DMS79 (cell line): Measurements from ENCODE around the gene LIFR.
"Not testable (repeated sequence)": the region's sequence is repeated elsewhere in the genome, so short reads cannot be mapped to it uniquely, and the experiment has no call there.

Source experiments
- DNase-seq: peaks from one replicate; lab custom pipeline; 2025; lab: John Stamatoyannopoulos, UW

Gene LIFR, protein sequence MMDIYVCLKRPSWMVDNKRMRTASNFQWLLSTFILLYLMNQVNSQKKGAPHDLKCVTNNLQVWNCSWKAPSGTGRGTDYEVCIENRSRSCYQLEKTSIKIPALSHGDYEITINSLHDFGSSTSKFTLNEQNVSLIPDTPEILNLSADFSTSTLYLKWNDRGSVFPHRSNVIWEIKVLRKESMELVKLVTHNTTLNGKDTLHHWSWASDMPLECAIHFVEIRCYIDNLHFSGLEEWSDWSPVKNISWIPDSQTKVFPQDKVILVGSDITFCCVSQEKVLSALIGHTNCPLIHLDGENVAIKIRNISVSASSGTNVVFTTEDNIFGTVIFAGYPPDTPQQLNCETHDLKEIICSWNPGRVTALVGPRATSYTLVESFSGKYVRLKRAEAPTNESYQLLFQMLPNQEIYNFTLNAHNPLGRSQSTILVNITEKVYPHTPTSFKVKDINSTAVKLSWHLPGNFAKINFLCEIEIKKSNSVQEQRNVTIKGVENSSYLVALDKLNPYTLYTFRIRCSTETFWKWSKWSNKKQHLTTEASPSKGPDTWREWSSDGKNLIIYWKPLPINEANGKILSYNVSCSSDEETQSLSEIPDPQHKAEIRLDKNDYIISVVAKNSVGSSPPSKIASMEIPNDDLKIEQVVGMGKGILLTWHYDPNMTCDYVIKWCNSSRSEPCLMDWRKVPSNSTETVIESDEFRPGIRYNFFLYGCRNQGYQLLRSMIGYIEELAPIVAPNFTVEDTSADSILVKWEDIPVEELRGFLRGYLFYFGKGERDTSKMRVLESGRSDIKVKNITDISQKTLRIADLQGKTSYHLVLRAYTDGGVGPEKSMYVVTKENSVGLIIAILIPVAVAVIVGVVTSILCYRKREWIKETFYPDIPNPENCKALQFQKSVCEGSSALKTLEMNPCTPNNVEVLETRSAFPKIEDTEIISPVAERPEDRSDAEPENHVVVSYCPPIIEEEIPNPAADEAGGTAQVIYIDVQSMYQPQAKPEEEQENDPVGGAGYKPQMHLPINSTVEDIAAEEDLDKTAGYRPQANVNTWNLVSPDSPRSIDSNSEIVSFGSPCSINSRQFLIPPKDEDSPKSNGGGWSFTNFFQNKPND

DNA sequence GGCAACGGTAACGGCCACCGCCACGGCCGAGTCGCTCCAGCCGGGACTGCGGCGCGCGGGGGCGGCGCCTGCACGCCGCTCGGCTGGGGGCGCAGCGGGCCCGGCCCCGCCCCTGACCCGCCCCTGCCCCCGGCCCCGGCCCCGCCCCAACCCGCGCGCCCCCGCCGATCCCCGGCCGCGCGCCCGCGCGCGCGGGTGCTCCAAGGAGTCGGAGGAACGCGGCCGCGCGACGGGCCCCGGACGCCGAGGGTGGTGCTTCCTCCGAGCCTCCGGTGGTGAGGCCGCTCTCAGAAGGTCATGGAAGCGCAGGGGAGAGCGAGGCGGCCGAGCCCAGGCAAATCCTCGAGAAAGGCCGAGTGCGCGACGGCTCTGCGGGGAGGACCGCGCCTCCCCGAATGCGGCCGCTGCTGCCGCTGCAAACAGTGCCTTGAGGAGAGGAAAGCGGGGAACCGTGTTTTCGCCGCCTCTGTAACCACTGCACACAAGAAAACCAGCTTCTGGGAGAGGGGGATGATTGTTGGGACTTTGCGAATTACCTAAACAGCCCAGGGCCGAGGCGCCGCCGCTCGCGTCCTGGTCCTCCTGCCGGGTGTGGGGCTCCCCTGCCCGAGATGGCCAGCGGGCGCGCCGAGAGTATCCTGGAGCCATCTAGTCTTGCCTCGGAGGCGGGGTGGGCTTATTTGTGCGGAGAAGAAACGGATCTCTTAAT is at the start of gene LIFR:
LIFR (minus strand) TSS at position 48 of the 709 bp plus-strand sequence. CDS start 25,999 bp downstream, outside the sequence.
- peak; percentile 43 for DNase-seq

DNA sequence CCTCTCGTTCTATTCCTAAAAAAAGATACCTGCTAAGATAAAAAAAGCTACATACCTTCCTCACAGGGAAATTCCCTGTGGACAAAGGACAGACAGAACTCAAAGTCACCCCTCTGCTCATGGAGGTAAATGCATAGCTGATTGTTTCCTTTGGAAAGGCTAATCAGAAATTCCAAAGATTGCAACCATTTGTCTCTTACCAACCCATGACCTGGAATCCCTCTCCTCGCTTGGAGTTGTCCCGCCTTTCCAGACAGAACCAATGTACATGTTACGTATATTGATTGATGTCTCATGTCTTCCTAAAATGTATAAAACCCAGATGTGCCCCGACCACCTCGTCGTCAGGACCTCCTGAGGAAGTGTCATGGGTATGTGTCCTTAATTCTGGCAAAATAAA is 49.2 kb upstream of the LIFR start:
- DNase-seq, result no peak

GRCh38 chr5:38603691-38604090 is 47.2 kb upstream of the LIFR start:
- DNase-seq, result no peak

DNA sequence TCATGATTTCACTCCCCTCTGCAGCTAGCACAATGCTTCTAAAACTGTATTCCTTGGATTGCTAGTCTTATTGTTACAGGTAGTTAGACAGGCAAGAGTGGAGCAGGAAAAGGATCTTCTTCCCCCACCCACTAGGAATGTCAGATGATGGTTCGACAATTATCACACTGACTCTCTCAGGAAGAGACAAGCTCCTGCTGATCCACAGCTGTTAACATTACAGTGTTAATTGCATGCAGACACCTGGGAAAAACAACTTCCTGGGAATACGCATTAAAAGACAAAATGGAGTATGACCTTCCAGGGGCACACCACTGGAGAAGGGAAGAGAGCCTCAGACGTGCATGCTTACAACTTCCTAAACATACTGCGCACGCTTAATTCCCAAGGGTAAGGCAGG is 46.2 kb upstream of the LIFR start:
- DNase-seq, result no peak

- DNase-seq, result no peak
Measured at GRCh38 chr5:38601863-38602298, 45.4 kb upstream of the LIFR start.

- DNase-seq, result no peak
Measured at GRCh38 chr5:38601133-38601862, 44.9 kb upstream of the LIFR start.

GRCh38 chr5:38600329-38601045 is 44.0 kb upstream of the LIFR start:
- DNase-seq, result no peak

DNA sequence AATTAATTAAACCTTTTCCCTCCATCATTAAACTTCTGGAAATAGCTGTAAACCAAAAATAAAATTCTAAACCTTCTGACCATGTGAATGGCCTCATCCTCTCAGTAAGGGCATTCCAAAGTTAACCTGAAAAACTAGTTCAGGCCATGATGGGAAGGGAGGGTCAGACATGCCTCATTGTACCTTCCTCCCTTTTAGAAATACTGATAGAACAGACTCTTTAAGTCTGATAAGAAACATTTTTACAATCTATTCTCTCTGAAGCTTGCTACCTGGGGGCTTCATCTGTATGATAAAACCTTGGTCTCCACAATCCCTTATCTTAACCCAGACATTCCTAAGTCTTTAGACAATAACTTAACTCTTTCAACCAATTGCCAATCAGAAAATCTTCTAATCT is 43.3 kb upstream of the LIFR start:
- not testable (repeated sequence) for DNase-seq

DNA sequence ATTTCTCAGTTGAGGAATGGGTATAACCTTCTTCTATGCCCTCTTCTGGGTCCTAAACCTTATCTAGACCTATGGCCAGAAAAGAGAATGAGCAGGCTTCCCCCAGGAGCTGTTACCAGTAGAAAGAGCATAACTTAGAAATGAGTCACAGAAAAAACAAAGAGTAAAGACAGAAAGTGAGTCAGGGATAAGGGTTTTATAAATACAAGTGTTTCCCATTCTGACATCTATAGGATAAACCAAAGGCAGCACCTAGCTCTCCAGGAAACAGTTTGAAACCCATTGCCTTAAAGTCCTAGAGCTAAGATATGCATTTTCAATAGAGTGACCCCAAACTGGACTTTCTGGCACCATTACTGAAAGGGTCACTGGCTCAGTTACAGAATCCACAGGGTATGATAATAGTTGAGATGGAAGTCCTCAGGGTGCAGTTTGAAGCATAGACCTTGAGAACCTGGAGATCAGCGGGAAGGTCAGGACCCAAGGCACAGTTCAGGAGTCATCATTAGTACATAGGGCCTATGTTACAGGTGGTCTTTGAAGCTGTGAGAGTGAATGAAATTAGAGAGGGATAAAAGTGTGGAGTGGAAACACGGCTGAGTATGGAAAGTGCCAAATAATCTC is 42.7 kb upstream of the LIFR start:
- DNase-seq, result no peak

DNA sequence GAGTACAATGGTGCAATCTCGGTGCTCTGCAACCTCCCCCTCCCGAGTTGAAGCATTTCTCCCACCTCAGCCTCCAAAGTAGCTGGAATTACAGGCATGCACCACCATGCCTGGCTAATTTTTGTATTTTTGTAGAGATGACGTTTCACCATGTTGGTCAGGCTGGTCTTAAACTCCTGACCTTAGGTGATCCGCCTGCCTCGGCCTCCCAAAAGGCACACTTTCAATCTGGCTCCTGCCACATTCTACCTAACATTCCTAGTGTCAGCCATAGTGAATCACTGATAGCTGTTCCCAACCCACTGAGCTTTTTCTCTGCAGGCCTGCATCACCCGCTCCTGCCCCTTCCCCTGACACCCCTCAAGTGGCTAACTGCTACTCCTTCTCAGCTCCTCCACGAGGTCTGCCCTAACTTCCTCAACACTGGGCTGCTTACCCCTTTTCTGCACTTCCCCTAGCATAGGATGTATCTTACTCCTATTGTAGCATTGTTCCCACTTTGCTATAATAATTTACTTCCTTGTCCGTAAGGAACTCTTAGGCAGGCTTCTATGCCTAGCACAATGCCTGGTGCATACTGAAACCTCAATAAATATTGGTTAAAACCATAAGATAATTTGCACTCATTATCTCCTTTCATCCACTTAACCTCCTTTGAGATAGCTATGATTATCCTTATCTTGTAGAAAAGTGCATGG is 42.0 kb upstream of the LIFR start:
- no peak for DNase-seq

DNA sequence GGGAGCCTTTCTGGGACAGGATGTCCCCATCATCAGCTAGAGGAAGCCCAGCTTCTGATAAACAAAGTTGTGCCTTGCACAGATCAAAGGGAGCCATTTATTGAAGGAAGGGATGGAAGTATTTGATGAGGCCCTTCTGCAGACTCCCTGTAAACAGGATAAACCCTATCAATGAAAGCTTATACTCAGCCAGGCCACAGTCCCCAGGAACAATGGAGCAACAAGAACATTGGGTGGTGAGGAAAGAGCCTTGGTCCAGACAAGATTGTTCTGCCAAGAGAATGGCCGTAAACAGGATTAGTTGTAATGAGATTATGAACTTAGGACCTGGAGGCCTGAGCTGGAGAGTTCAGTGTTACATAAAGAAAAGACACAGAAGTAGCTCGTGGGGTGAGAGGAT is 40.5 kb upstream of the LIFR start:
- DNase-seq, result no peak

GRCh38 chr5:38595132-38595745 is 38.8 kb upstream of the LIFR start:
- no peak for DNase-seq

- no peak for DNase-seq
Measured at GRCh38 chr5:38593959-38594358, 37.5 kb upstream of the LIFR start.

DNA sequence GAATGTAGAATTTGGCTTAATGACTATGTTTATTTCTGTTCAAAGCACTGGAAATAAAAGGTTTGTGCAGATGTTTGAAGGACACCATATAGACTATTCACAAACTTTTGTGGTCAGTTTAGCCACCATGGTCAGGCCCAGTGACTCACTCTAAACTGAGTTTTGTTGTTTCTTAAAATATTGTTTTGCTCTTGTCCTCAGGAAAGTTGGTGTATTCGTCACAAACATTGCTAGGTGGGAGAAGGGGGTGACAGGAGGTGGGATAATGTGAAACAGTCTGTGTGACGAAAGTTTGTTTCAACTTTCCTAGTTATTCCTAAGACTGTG is 35.0 kb upstream of the LIFR start:
- DNase-seq, result no peak

GRCh38 chr5:38590838-38591522 is 34.5 kb upstream of the LIFR start:
- DNase-seq, result no peak

DNA sequence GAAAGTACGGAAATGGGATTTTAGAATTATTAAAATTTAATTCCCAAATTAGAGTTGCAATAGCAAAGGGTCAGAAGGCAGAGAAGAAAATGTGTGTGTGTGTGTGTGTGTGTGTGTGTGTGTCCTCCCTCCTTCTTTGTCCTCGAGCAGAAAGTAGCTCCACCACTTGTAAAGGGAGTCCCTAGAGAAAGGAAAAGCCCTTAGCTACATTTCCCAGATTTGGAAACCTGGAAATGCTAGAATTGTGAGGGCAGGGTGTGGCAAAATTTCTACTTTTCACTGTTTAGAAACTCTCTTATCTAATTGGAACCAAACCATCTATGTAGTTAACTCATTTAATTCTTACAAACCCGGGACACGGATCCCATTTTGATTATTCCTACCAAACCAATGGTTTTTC is 33.2 kb upstream of the LIFR start:
- no peak for DNase-seq

DNA sequence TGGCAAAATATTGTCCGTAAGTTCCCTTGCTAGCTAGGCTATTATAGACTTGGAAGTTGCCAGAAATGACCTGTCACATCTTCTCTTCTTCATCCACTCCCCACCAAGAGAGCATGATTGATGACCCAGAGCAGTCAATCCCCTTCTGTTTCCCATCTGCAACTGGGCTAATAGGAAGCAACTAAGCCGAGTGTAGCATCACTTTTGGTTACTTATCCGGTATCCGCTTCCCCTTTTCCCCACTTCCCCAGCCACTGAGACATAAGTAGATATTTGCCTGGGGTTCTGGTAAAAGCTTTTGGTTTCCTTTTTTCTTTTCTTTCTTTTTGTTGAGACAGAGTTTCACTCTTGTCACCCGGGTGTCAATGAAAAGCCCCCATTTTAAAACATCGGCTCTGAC is 29.4 kb upstream of the LIFR start:
- no peak for DNase-seq

GRCh38 chr5:38583500-38583899 is 27.1 kb upstream of the LIFR start:
- DNase-seq, result no peak

- no peak for DNase-seq
Measured at GRCh38 chr5:38582975-38583319, 26.5 kb upstream of the LIFR start.
